IPS DF 6.9 (cell line): ENCODE results near the gene HOXC6.
"Not testable (repeated sequence)": the region's sequence is repeated elsewhere in the genome, so short reads cannot be mapped to it uniquely, and the experiment has no call there.

Source experiments
- DNase-seq: peaks from one replicate; pipeline ENCODE4 v3.0.0-alpha.2; 2013; ENCODE audit warnings: low read depth, low spot score
- H3K27ac ChIP-seq: one replicate; pipeline ENCODE4 v1.5.1; 2013; ENCODE audit warnings: low read length, control low read depth
- H3K27me3 ChIP-seq: 2 replicates; pipeline ENCODE4 v1.6.1; 2013; ENCODE audit warnings: mild to moderate bottlenecking, low read length; ENCODE audit not compliant: control insufficient read depth, insufficient read depth
- H3K36me3 ChIP-seq: 2 replicates; pipeline ENCODE4 v1.6.1; 2013; ENCODE audit warnings: low read length; ENCODE audit not compliant: control insufficient read depth, insufficient read depth
- H3K4me1 ChIP-seq: 2 replicates; pipeline ENCODE4 v1.6.1; 2013; ENCODE audit warnings: low read length; ENCODE audit not compliant: control insufficient read depth, insufficient read depth
- H3K4me3 ChIP-seq: 2 replicates; pipeline ENCODE4 v1.5.1; 2013; ENCODE audit warnings: mild to moderate bottlenecking, low read length
- H3K9me3 ChIP-seq: 2 replicates; pipeline ENCODE4 v1.6.1; 2013; ENCODE audit warnings: low read length, inconsistent platforms; ENCODE audit not compliant: control insufficient read depth, insufficient read depth
- WGBS: extraction: QIAGEN DNeasy Blood & Tissue Kit; methylation state at CpG from one replicate; pipeline ENCODE4 v1.1.7; 2013; ENCODE audit warnings: mixed read lengths, missing lambda C conversion rate; ENCODE audit not compliant: insufficient read length, insufficient coverage; 5-methylcytosine and 5-hydroxymethylcytosine counted together

HOXC6 gene

DNA sequence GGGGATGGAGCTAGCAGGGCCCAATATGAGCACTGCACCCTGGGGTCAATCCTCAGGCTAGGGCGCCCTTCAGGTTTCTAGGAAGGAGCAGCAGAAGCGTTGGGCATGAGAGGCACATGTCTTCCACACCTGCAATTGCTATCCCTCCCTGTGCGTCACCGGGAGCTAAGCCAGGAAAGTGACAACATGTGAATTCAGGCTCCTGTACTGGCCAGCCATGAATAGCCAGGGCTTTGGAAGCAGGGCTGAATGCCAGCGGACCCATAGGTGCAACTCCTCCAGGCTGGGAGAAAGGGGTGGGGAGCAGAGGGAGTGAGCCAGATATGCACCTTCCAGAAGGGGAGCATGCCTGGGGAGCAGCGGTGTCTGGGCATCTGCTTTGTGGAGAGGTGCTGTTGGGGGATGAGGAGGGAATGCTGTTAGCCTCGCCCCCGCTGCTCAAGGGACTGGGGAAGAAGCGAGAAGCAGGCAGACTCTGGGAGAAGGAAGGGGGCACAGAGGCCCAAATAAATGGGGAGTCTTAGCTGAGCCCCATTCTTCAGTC lies 10.7 kb downstream of the HOXC6 start:
- Histone ChIP-seq H3K27ac (no peak overlapping the region), H3K9me3 (no peaks in the 10 kb centered on the region), H3K4me3 (no peak overlapping the region), H3K4me1 (no peaks in the 10 kb centered on the region), H3K27me3 (peaks cover 98% of the 10 kb centered on the region), H3K36me3 (no peaks in the 10 kb centered on the region)
- DNase-seq: no peak
- WGBS: no CpG with 5 or more reads among the region's 9 CpGs

GRCh38 chr12:54039417-54040147 lies 11.3 kb downstream of the HOXC6 start:
- Histone ChIP-seq H3K27me3 (peaks cover 98% of the 10 kb centered on the region), H3K36me3 (no peaks in the 10 kb centered on the region), H3K4me3 (no peak overlapping the region), H3K27ac (no peak overlapping the region), H3K4me1 (no peaks in the 10 kb centered on the region), H3K9me3 (no peaks in the 10 kb centered on the region)
- no peak for DNase-seq
- no CpG with 5 or more reads among the region's 16 CpGs for WGBS

DNA sequence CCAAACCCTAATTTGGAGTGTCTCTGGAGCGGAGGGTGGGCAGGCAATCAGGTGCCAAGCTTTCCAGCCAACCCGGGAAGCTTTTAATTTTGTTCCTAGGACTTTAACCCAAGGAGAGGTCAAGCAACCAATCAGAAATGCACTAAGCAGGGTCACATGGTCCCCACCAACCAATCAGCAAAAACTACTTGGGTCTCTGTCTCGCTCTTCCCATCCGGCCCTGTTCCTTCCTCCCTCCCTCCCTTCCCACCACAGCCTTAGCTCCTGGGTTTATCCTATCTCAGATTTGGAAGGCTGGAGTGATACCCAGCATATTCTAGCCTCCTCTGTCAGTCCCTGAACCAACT lies 11.9 kb downstream of the HOXC6 start:
- H3K4me1 ChIP-seq: no peaks in the 10 kb centered on the region
- no peak for DNase-seq
- WGBS: no CpG with 5 or more reads among the region's 4 CpGs
- no peak overlapping the region for H3K27ac ChIP-seq
- H3K4me3 ChIP-seq: no peak overlapping the region
- peaks cover 98% of the 10 kb centered on the region for H3K27me3 ChIP-seq
- no peaks in the 10 kb centered on the region for H3K36me3 ChIP-seq
- no peaks in the 10 kb centered on the region for H3K9me3 ChIP-seq

DNA sequence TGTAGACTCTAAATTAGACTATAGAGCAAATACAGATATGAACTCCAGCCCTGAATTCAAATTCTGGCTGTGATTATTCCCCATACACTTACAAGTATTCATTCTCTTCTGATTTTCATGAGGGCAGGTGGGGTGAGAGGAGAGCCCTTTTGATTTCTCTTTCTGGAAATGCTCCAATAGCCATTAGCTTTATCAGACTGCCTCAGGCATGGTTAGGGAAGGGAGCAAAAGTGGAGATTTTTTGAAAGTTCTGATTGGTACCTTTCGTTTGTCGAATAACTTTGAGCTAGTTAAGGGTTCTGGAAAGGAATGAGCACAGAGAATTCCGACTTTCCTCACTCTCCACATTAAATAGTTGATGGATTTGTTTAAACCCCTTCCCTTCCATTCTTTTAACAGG lies 12.4 kb downstream of the HOXC6 start:
- DNase-seq: no peak
- Histone ChIP-seq H3K4me3 (no peak overlapping the region), H3K27ac (no peak overlapping the region), H3K4me1 (no peaks in the 10 kb centered on the region), H3K27me3 (peaks cover 97% of the 10 kb centered on the region), H3K9me3 (no peaks in the 10 kb centered on the region), H3K36me3 (no peaks in the 10 kb centered on the region)
- WGBS: no CpG with 5 or more reads among the region's 3 CpGs

GRCh38 chr12:54041097-54041690 lies 13.0 kb downstream of the HOXC6 start:
- no peak overlapping the region for H3K4me3 ChIP-seq
- H3K27me3 ChIP-seq: peaks cover 97% of the 10 kb centered on the region
- no CpG with 5 or more reads among the region's 2 CpGs for WGBS
- no peak overlapping the region for H3K27ac ChIP-seq
- no peak for DNase-seq
- H3K4me1 ChIP-seq: no peaks in the 10 kb centered on the region
- H3K9me3 ChIP-seq: no peaks in the 10 kb centered on the region
- H3K36me3 ChIP-seq: no peaks in the 10 kb centered on the region

DNA sequence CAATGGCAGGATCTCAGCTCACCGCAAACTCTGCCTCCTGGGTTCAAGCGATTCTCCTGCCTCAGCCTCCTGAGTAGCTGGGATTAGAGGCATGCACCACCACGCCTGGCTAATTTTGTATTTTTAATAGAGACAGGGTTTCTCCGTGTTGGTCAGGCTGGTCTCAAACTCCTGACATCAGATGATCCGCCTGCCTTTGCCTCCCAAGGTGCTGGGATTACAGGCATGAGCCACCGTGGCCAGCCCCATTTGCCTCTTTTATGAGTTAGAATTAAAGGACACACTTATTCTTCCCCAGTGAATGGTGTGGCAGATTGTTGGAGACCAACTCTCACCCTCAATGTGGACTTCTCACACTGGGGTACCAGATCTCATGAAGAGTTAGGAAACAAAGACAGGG lies 13.8 kb downstream of the HOXC6 start:
- peaks cover 97% of the 10 kb centered on the region for H3K27me3 ChIP-seq
- not testable (repeated sequence) for DNase-seq, H3K27ac ChIP-seq, H3K36me3 ChIP-seq, H3K4me1 ChIP-seq, H3K9me3 ChIP-seq, H3K4me3 ChIP-seq
- no CpG with 5 or more reads among the region's 6 CpGs for WGBS

DNA sequence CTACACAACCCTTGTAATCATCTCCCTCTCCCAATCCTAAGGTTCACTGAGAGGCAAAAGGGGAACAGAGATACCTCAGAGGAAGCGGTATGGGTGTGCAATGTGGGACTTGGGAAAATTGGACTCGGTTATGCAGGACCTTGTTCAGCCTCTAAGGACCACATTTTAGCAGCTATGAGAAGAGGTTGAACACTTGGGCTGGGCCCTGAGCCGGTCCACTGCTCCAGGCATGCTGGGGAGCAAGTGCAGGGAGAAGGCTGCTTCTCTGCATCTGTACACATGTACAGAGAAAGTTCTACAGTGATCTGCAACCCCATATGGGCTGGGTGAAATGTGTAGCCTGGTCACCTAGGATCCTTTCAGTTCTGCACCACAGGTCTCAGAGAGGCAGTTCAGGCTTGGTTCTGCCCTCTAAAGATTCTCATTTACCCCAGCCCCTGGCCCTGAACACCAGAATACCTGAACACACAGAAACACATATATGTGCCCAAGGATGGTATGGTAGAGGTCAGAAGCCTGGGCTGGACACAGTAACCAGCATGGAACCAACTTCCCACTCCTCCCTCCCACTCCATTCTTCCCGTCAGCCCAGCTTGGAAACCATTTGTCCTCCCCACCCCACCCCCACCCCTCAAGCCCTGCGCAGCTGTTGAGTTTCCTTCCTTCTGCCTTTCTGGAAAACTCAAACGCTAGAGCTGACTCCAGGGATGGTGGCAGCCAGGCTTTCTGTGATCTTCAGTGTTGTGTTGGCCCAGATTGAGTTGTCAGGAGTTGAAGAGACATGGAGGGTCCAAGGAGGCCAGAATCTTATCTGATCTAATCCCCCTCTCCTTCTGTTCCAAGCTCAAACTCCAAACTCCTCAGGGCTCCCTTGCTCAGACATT lies 15.0 kb downstream of the HOXC6 start:
- no CpG with 5 or more reads among the region's 6 CpGs for WGBS
- DNase-seq: no peak
- Histone ChIP-seq H3K4me1 (peaks cover 2% of the 10 kb centered on the region; the same call in 1 of the 2 replicates), H3K27ac (no peak overlapping the region), H3K4me3 (no peak overlapping the region), H3K27me3 (peaks cover 97% of the 10 kb centered on the region), H3K36me3 (no peaks in the 10 kb centered on the region), H3K9me3 (no peaks in the 10 kb centered on the region)

DNA sequence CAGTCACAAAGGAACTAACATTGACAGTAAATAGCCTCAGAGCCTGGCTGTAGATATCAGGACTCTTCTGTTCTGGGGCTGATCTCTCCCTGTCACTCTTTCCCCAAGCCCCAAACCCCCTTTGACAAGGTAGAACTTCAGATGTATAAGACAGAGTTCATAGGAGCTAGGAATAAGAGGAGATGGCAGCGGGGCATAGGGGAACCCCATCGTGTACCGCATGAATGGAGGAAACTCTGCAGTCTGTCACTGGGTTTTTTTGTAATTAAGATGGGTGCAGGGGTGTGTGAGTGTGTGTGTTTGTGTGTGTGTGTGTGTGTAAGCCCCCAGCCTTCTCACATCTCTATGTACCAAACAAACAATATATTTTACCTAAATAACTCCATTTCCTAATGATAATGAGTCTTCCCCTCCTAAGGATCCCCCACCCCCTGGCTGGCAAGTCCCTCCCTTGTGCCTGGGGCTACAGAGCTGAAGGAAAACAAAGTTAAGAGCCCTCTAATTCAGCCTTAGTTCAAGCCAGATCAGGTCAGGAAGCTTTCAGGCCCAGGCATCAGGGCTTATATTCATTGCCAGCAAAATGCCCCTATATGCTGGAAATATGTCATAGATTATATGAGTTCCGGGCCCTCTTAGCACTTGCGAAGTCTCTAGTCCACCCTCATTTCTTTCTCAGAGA lies 16.3 kb downstream of the HOXC6 start:
- no CpG with 5 or more reads among the region's 5 CpGs for WGBS
- Histone ChIP-seq H3K36me3 (no peaks in the 10 kb centered on the region), H3K27me3 (peaks cover 97% of the 10 kb centered on the region), H3K4me1 (peaks cover 2% of the 10 kb centered on the region; the same call in 1 of the 2 replicates), H3K9me3 (no peaks in the 10 kb centered on the region), H3K4me3 (no peak overlapping the region), H3K27ac (no peak overlapping the region)
- DNase-seq: no peak

DNA sequence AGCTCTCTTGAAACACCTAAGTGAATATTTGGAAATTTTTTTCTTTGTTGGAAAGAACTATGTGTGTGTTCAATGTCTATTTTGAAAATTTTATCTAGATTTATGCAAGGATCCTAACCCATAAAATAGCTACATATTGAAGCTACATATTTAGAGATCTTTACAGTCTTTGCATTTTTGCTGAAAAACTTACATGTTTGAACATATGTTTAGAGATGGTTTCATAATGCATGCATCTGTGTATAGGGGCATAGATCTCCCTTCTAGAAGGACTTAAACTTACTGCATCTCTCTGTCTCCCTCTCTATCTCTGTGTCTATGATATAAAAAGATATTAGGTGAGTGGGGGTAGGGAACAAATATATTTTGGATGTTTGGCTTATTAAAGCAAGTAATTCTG lies 17.2 kb downstream of the HOXC6 start:
- Histone ChIP-seq H3K9me3 (no peaks in the 10 kb centered on the region), H3K27me3 (peaks cover 96% of the 10 kb centered on the region), H3K36me3 (no peaks in the 10 kb centered on the region), H3K27ac (no peak overlapping the region), H3K4me1 (peaks cover 2% of the 10 kb centered on the region; the same call in 1 of the 2 replicates), H3K4me3 (no peak overlapping the region)
- no peak for DNase-seq
